ENCODE results near the gene CSMD2. TPM values are rescaled to one million over a fixed set of nuclear protein-coding genes. Genes with fewer than 3 reads are reported as not detected.

CSMD2 gene
- total RNA-seq, 1 donor from 2014 or later = 0.70 TPM

DNA sequence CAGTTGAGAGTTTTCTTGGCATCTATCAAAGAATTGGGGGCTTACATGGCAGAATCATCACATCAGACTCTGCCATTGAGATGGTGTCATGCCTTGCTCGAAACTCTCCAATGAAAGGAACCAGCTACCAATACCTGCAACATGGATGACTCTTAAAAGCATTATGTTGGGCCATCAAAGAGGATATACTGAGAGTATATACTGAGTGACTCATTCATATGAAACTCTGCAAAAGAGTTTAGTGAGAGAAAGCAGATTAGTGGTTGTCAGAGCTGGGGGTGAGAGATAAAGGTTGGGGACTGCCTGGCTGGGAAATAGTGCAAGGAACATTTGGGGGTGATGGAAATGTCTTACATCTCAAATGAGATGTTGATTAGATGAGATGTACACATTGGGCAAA lies 315.8 kb downstream of the CSMD2 start:
- no peak for DNase-seq (ENCODE audit: low spot score)
- intact Hi-C loops (cut with DNase I) = loop anchor here (5.0 kb wide), 1 partner anchor 67 kb away; no protein-coding TSS in a partner anchor

GRCh38 chr1:33848205-33848937 lies 316.7 kb downstream of the CSMD2 start:
- intact Hi-C loops (cut with DNase I) = loop anchor here (5.0 kb wide), 1 partner anchor 66 kb away; no protein-coding TSS in a partner anchor
- no peak for DNase-seq (ENCODE audit: low spot score)

DNA sequence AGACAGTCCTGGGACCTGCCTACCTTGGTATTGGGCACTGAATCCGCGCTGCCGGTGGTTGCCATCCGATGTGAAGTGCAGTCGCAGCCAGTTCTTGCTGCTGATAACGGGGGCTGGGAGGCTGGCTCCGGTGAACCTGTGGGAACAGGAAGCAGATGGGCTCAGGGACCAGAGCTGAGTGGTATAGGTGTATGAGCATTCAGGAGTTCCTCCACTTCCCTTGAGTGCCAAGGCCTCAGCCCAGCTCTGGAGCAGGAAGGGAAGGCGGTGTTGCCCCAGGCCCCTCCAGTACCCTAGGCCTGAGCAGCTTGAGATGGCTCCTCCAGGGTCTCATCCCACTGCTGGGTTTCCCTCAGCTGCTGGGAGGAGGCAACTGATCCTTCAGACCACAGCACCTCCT lies 318.2 kb downstream of the CSMD2 start:
- no peak for DNase-seq (ENCODE audit: low spot score)
- intact Hi-C loops (cut with DNase I) = loop anchor here (5.0 kb wide), 1 partner anchor 65 kb away; no protein-coding TSS in a partner anchor

GRCh38 chr1:33844166-33844565 lies 320.9 kb downstream of the CSMD2 start:
- DNase-seq (ENCODE audit: low spot score) = no peak
- intact Hi-C loops (cut with DNase I) = no loop called here

GRCh38 chr1:33842348-33842747 lies 322.7 kb downstream of the CSMD2 start:
- no peak for DNase-seq (ENCODE audit: low spot score)
- intact Hi-C loops (cut with DNase I) = no loop called here

DNA sequence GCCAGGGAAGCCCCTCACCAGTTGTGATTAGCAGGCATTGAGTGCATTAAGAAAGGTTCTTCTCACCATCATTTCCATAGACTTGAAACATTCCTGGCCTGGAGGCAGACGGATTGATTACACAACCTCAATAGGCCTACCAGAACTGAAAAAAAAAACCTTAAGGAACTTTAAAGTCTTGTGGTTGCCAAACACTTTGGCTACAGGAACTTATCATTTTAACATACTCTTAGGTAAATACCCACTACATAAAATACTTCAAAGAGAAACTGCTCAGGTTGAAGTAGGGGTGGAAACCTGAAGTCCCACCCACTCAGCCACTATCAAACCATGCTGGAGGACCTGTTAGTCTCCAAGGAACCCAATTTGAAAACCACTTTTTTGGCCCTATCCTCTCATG lies 323.5 kb downstream of the CSMD2 start:
- DNase-seq (ENCODE audit: low spot score) = no peak
- intact Hi-C loops (cut with DNase I) = no loop called here

DNA sequence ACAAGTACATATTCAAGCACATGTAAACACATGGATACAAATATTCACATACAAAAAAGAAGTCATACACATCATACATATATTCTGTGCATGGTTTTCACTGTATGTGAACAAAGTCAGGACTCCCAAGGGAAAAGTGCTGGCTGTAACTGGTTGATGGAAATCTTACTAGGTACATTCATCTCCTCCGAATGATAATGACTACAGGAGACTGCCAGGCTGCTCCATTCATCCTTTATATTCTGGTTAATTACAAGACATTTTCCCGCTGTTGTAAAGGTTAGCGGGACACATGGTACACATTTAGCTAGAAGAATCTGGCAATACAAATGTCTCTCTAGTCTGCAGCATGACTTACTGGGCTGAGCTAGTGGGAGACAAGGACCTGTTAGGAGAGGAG lies 327.4 kb downstream of the CSMD2 start:
- DNase-seq (ENCODE audit: low spot score) = no peak
- intact Hi-C loops (cut with DNase I) = no loop called here

DNA sequence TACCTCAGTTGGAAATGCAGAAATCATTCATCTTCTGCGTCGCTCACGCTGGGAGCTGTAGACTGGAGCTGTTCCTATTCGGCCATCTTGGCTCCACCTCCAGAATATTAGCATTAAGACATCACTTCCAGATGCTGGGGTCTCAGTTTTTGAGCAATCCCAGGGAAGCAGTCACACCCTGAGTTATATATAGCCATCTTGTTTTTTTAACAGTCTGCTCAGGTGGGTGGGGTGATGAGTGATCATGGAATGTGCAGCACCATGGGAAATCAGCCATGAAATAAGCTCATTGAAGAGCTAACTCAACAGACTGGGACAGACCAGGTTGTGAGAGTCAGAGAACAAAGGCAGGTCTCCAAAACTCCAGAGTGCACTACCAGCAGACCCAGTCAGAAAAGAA lies 328.1 kb downstream of the CSMD2 start:
- DNase-seq (ENCODE audit: low spot score) = no peak

GRCh38 chr1:33828654-33829053 lies 336.4 kb downstream of the CSMD2 start:
- DNase-seq (ENCODE audit: low spot score) = no peak
- intact Hi-C loops (cut with DNase I) = no loop called here

More for the DNA sequence above, 328.1 kb downstream of the CSMD2 start:
- intact Hi-C loops (cut with DNase I) = no loop called here

- no peak for DNase-seq (ENCODE audit: low spot score)
- intact Hi-C loops (cut with DNase I) = no loop called here
Observed at GRCh38 chr1:33828059-33828458, 337.0 kb downstream of the CSMD2 start.

DNA sequence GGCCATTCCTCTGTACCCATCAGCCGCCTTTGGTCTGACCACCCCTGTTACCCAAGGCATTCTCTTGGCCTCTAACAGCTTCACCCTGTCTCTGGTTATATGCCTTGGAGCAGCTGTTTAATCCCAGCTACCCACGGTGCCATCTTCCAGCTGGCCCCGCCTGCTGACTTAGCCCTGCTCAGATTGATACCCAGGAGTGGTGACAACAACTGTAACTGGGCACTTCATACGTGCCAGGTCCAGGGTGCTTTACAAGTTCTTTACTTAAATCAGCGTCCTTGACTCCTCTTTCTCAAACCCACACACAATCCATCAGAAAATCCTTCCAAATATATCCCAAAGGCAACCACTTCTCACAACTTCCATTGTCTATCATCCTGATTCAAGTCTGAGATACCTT lies 338.3 kb downstream of the CSMD2 start:
- DNase-seq (ENCODE audit: low spot score) = no peak
- intact Hi-C loops (cut with DNase I) = no loop called here

GRCh38 chr1:33826311-33826710 lies 338.7 kb downstream of the CSMD2 start:
- no peak for DNase-seq (ENCODE audit: low spot score)
- intact Hi-C loops (cut with DNase I) = no loop called here

DNA sequence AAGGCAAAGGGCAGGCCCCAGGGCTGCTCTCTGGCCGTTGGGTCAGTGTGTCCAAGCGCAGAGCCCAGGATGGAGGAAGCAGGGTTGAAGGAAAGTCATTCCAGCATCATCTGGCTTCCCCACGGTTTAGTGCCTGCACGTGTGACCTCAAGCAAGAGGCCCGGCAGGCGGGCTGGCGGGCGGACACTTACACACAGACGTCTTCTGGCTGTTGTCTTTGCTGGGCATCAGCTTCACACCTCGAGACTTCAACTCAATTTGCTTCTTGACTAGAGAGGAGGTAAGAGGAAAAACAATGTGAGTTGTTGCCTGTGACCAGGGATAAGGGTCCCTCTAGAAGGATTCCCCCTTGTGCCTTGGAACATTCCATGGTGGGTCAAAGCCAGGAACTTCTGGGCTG lies 339.5 kb downstream of the CSMD2 start:
- DNase-seq (ENCODE audit: low spot score) = no peak
- intact Hi-C loops (cut with DNase I) = no loop called here

DNA sequence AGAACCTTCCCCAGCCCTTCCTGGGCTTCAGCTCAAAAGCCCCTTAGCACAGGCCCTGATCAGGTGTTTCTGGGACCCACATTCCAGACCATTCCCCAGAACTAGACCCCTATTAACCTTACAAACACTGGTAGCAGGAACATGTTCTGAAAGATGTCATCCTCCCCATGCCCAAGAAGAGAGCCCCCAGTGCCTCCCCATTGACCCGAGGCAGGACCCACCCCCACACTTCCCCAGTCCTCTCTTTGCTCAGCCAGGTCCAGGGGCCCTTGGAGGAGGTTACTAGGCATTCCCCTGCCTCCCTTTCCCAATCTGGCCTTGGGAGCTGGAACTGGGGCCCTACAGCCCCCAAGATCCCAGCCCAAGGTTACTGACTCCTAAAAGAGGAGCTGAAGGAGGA lies 340.1 kb downstream of the CSMD2 start:
- intact Hi-C loops (cut with DNase I) = no loop called here
- DNase-seq (ENCODE audit: low spot score) = no peak

- intact Hi-C loops (cut with DNase I) = no loop called here
- DNase-seq (ENCODE audit: low spot score) = no peak
Observed at GRCh38 chr1:33824321-33824720, 340.7 kb downstream of the CSMD2 start.

DNA sequence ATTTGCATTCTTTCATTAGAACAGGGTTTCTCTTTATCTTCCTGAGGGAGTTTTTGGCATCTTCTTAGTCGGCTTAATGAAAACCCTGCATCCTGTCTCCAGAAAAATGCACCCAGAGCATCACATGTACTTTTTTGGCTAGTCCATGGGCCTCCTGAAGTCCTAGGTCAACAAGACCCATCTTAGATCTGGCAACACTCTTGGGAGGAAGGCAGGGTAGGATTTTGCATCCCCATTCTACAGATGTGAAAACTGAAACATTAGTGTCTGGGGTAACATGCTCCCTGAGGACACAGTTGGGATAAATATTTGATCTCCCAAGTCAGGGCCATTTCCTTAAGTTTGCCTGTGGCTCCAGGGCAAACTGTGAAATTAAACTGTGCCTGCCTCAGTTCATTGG lies 341.2 kb downstream of the CSMD2 start:
- no peak for DNase-seq (ENCODE audit: low spot score)
- intact Hi-C loops (cut with DNase I) = no loop called here

GRCh38 chr1:33823401-33823800 lies 341.6 kb downstream of the CSMD2 start:
- intact Hi-C loops (cut with DNase I) = no loop called here
- no peak for DNase-seq (ENCODE audit: low spot score)

DNA sequence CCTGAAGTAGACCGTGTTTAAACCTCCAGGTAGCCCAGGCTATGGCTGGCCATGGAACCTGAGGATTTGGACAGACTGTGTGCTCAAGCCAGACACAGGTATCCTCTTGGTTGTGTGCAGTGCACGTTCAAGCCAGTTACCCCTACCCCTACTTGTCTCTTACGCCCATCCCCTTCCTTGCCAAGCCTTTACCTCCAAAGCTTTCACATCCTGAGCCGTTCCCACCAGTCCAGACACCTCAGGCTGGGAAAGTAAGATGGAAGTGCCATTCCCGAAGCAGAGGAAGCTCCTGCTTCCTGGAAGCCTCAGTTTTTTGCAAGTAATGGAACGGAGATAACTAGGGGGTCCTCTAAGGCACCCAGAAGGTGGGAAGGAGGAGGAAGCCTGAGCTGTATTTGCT lies 342.6 kb downstream of the CSMD2 start:
- DNase-seq (ENCODE audit: low spot score) = no peak
- intact Hi-C loops (cut with DNase I) = no loop called here

GRCh38 chr1:33821291-33821690 lies 343.7 kb downstream of the CSMD2 start:
- intact Hi-C loops (cut with DNase I) = no loop called here
- no peak for DNase-seq (ENCODE audit: low spot score)

DNA sequence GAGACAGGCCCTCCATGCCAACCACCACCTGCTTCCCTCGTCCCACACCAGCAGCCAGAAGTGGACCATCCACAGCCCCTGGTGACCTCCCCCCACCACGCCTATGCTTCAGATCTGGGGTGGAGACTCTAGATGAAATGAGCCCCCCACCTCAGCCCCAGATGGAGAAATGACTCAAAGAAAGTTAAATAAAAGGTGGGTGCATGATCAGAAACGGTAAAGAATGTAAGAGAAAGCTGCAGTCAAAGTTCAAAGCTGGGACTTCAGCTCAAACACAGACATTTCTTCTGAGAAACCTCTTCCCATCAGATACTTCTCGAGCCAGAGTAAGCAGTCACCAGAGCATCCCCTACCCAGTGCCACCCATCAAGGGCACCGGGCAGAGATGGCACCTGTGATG lies 344.2 kb downstream of the CSMD2 start:
- DNase-seq (ENCODE audit: low spot score) = no peak
- intact Hi-C loops (cut with DNase I) = no loop called here

DNA sequence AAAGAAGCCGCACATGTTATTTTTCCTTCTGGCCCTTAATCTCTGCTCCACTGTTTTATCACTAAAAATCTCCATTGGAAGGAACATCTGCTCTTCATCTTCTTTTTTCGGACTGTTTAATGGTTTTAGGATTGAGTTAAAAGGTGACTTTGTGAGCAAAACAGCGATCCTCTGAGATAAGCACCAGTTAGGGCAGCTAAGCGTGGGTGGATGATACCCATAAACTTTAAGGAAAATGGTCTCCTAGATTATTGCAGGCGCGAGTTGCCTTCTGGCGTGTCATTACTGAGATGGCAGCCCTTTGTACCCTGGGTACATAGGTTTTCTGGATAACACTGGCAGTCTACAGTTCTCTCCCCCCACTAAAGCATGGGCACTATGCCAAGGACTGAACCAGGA lies 345.1 kb downstream of the CSMD2 start:
- intact Hi-C loops (cut with DNase I) = no loop called here
- DNase-seq (ENCODE audit: low spot score) = no peak
